HEK293 (cell line): ENCODE results near the gene CEACAM20.

Experiments
- CTCF ChIA-PET: fragments of 350-600 bp; formaldehyde crosslinking; extraction: SDS; loops from one replicate; lab custom pipeline; 2021; ENCODE audit warnings: antibody characterized with exemption; lab: Yijun Ruan, JAX
- POLR2A ChIA-PET: fragments of 300-600 bp; formaldehyde crosslinking; extraction: SDS; loops from one replicate; lab custom pipeline; 2020; ENCODE audit warnings: antibody characterized with exemption, inconsistent platforms; lab: Yijun Ruan, JAX
- H3K27ac ChIP-seq: fragments of 200-500 bp; sonication (Bioruptor generic); 2 replicates; pipeline ENCODE4 v1.5.1; 2014; ENCODE audit warnings: low read depth, low read length, control low read depth, inconsistent platforms; ENCODE audit errors: extremely low read depth
- H3K36me3 ChIP-seq, 2 experiments: fragments of 200-500 bp in 1 of 2; sonication (Bioruptor generic) in 1 of 2; 1 replicate in 1 of 2; 2 replicates in 1 of 2; pipeline ENCODE4 v1.5.1; 2014 to 2017; ENCODE audit warnings: inconsistent platforms in 2 of 2, low read length in 2 of 2; ENCODE audit not compliant: control insufficient read depth in 2 of 2, insufficient read depth in 1 of 2
- H3K4me1 ChIP-seq: fragments of 200-500 bp; sonication (Bioruptor generic); 2 replicates; pipeline ENCODE4 v1.5.1; 2014; ENCODE audit warnings: mild to moderate bottlenecking, low read length, inconsistent platforms; ENCODE audit not compliant: control insufficient read depth, insufficient read depth
- H3K4me3 ChIP-seq: 2 replicates; pipeline ENCODE4 v1.5.1; 2011; ENCODE audit warnings: low read depth, mild to moderate bottlenecking, control low read depth, low read length, moderate library complexity
- H3K9me3 ChIP-seq: fragments of 200-500 bp; sonication (Bioruptor generic); 2 replicates; pipeline ENCODE4 v1.5.1; 2014; ENCODE audit warnings: low read depth, low read length, inconsistent platforms; ENCODE audit not compliant: control insufficient read depth, insufficient read depth
- BCL11A ChIP-seq: fragments of 450-650 bp; formaldehyde crosslinking; IDR thresholded peaks from 2 replicates; pipeline ENCODE4 v1.5.1; 2016; ENCODE audit warnings: low read depth, missing biosample characterization, missing genetic modification characterization
- ELK4 ChIP-seq: IDR thresholded peaks from 2 replicates; pipeline ENCODE4 v1.6.1; 2011; ENCODE audit warnings: mild to moderate bottlenecking, low read depth, low read length, borderline replicate concordance
- HOXA7 ChIP-seq: sonication (generic); formaldehyde crosslinking; IDR thresholded peaks from 2 replicates; pipeline ENCODE4 v1.8.1; 2022; ENCODE audit warnings: missing genetic modification reagents, borderline replicate concordance
- HOXD13 ChIP-seq: sonication (generic); formaldehyde crosslinking; IDR thresholded peaks from 2 replicates; pipeline ENCODE4 v1.8.0; 2022; ENCODE audit warnings: missing genetic modification reagents, borderline replicate concordance
- ZFHX2 ChIP-seq: fragments of 450-650 bp; formaldehyde crosslinking; conservative IDR thresholded peaks from 2 replicates; pipeline ENCODE4 v1.5.1; 2016; ENCODE audit warnings: missing biosample characterization, missing genetic modification characterization
- ZNF280C ChIP-seq: fragments of 450-650 bp; formaldehyde crosslinking; IDR thresholded peaks from 2 replicates; pipeline ENCODE4 v1.5.1; 2016; ENCODE audit warnings: missing biosample characterization, missing genetic modification characterization
- ZNF280D ChIP-seq: fragments of 450-650 bp; formaldehyde crosslinking; IDR thresholded peaks from 2 replicates; pipeline ENCODE4 v1.5.1; 2016; ENCODE audit warnings: missing biosample characterization, missing genetic modification characterization
- ZNF561 ChIP-seq: fragments of 450-650 bp; IDR thresholded peaks from 2 replicates; pipeline ENCODE4 v1.5.1; 2018; ENCODE audit warnings: missing biosample characterization, missing genetic modification characterization, borderline replicate concordance
- ZNF624 ChIP-seq: fragments of 450-650 bp; formaldehyde crosslinking; IDR thresholded peaks from 2 replicates; pipeline ENCODE4 v1.5.1; 2017; ENCODE audit warnings: missing biosample characterization, missing genetic modification characterization
- ZNF658 ChIP-seq: fragments of 450-650 bp; formaldehyde crosslinking; IDR thresholded peaks from 2 replicates; pipeline ENCODE4; 2016; ENCODE audit warnings: missing biosample characterization, missing genetic modification characterization
- ZNF677 ChIP-seq: fragments of 450-650 bp; IDR thresholded peaks from 2 replicates; pipeline ENCODE4 v1.5.0; 2018; ENCODE audit warnings: missing biosample characterization, mild to moderate bottlenecking, missing genetic modification characterization, moderate library complexity
- ZNF692 ChIP-seq: fragments of 450-650 bp; formaldehyde crosslinking; IDR thresholded peaks from 2 replicates; pipeline ENCODE4 v1.5.1; 2016; ENCODE audit warnings: missing biosample characterization, missing genetic modification characterization
- ZNF830 ChIP-seq: fragments of 450-650 bp; IDR thresholded peaks from 2 replicates; pipeline ENCODE4 v1.5.0; 2018; ENCODE audit warnings: missing biosample characterization, missing genetic modification characterization, low read depth, mild to moderate bottlenecking, moderate library complexity
- ZSCAN30 ChIP-seq: fragments of 450-650 bp; IDR thresholded peaks from 2 replicates; pipeline ENCODE4 v1.5.1; 2018; ENCODE audit warnings: missing biosample characterization, mild to moderate bottlenecking, missing genetic modification characterization, moderate library complexity
- ZSCAN4 ChIP-seq: fragments of 450-650 bp; formaldehyde crosslinking; IDR thresholded peaks from 2 replicates; pipeline ENCODE4 v1.5.1; 2017; ENCODE audit warnings: missing biosample characterization, missing genetic modification characterization
- ZSCAN5A ChIP-seq: fragments of 450-650 bp; formaldehyde crosslinking; IDR thresholded peaks from 2 replicates; pipeline ENCODE4 v1.5.1; 2016; ENCODE audit warnings: missing biosample characterization, missing genetic modification characterization
- TF ChIP-seq, protein P1 (sequence below): fragments of 450-650 bp; formaldehyde crosslinking; IDR thresholded peaks from 2 replicates; pipeline ENCODE4 v1.5.1; 2016; ENCODE audit warnings: missing biosample characterization, missing genetic modification characterization
- TF ChIP-seq, protein P2 (sequence below): fragments of 450-650 bp; formaldehyde crosslinking; IDR thresholded peaks from 2 replicates; pipeline ENCODE4 v1.5.1; 2017; ENCODE audit warnings: missing biosample characterization, missing genetic modification characterization

Gene CEACAM20

DNA sequence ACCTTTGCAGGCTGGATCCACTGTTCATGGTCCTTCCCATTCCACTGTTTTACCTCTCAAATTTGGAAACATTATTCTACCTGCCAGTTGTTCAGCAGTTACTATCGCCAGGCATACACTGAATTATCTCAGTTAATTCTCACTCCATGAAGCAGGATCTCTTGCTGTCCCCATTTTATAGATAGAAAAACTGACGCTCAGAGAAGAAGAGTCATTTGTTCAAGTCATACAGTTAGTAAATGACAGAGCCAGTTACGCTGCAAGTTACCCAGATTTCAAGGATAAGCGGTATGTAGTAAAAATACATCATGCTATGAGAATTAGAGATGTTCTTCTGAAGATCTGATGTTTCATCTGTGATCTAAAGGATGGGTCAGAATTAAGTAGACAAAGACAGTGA is 43.7 kb upstream of the CEACAM20 start (continued):
- TF ChIP-seq ZNF692 (tag by site-specific recombination), result no peak

GRCh38 chr19:44572581-44572900 is 43.1 kb upstream of the CEACAM20 start:
- Histone ChIP-seq H3K9me3 (no peaks in the 10 kb centered on the region), H3K36me3 (no peaks in the 10 kb centered on the region), H3K27ac (no peak overlapping the region), H3K4me3 (no peak overlapping the region), H3K4me1 (no peaks in the 10 kb centered on the region)
- CTCF ChIA-PET, result interaction anchor here (1.0 to 2.9 kb wide), 2 partner anchors 86 to 365 kb away, joined by 4 to 52 read pairs; no protein-coding TSS in a partner anchor
- no peak for TF ChIP-seq ZNF280D (tag by site-specific recombination)
- TF ChIP-seq ZNF677 (tag by site-specific recombination), result no peak
- no peak for TF ChIP-seq ZNF561 (tag by site-specific recombination)
- no peak for TF ChIP-seq ZSCAN4 (tag by site-specific recombination)
- POLR2A ChIA-PET, result no interaction called here

- CTCF ChIA-PET, result interaction anchor here (0.7 to 2.9 kb wide), 25 partner anchors 10 to 380 kb away, joined by 3 to 52 read pairs (median 7); partner anchors contain the start of gene IGSF23
- Histone ChIP-seq H3K27ac (no peak overlapping the region), H3K36me3 (no peaks in the 10 kb centered on the region), H3K9me3 (no peaks in the 10 kb centered on the region), H3K4me3 (no peak overlapping the region), H3K4me1 (no peaks in the 10 kb centered on the region)
- POLR2A ChIA-PET, result interaction anchor here (1.5 kb wide), 1 partner anchor 72 kb away, joined by 4 read pairs; the partner anchor contains the start of gene ZNF180
- no peak for TF ChIP-seq HOXA7
- no peak for TF ChIP-seq ZSCAN5A
- TF ChIP-seq, protein P1, sequence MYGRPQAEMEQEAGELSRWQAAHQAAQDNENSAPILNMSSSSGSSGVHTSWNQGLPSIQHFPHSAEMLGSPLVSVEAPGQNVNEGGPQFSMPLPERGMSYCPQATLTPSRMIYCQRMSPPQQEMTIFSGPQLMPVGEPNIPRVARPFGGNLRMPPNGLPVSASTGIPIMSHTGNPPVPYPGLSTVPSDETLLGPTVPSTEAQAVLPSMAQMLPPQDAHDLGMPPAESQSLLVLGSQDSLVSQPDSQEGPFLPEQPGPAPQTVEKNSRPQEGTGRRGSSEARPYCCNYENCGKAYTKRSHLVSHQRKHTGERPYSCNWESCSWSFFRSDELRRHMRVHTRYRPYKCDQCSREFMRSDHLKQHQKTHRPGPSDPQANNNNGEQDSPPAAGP, result no peak
- no peak for TF ChIP-seq ZSCAN30 (tag by site-specific recombination)
- no peak for TF ChIP-seq BCL11A (tag by site-specific recombination)
- TF ChIP-seq ZNF280C (tag by site-specific recombination), result no peak
- no peak for TF ChIP-seq ZFHX2 (tag by site-specific recombination)
- TF ChIP-seq ELK4, result no peak
- TF ChIP-seq ZNF624 (tag by site-specific recombination), result no peak
- no peak for TF ChIP-seq ZNF658 (tag by site-specific recombination)
- TF ChIP-seq ZNF830, result no peak
- no peak for TF ChIP-seq HOXD13
- TF ChIP-seq, protein P2, sequence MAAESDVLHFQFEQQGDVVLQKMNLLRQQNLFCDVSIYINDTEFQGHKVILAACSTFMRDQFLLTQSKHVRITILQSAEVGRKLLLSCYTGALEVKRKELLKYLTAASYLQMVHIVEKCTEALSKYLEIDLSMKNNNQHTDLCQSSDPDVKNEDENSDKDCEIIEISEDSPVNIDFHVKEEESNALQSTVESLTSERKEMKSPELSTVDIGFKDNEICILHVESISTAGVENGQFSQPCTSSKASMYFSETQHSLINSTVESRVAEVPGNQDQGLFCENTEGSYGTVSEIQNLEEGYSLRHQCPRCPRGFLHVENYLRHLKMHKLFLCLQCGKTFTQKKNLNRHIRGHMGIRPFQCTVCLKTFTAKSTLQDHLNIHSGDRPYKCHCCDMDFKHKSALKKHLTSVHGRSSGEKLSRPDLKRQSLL, result no peak
These were observed 42.5 kb upstream of the CEACAM20 start for GRCh38 chr19:44571830-44572580.
